NCI-H128 (cell line): ENCODE measurements around the gene UBL5.
"Not testable (repeated sequence)": the region's sequence is repeated elsewhere in the genome, so short reads cannot be mapped to it uniquely, and the experiment has no call there.

Source experiments
- DNase-seq: peaks from one replicate; lab custom pipeline; 2025; ENCODE audit not compliant: unreplicated experiment; lab: John Stamatoyannopoulos, UW

UBL5 gene

DNA sequence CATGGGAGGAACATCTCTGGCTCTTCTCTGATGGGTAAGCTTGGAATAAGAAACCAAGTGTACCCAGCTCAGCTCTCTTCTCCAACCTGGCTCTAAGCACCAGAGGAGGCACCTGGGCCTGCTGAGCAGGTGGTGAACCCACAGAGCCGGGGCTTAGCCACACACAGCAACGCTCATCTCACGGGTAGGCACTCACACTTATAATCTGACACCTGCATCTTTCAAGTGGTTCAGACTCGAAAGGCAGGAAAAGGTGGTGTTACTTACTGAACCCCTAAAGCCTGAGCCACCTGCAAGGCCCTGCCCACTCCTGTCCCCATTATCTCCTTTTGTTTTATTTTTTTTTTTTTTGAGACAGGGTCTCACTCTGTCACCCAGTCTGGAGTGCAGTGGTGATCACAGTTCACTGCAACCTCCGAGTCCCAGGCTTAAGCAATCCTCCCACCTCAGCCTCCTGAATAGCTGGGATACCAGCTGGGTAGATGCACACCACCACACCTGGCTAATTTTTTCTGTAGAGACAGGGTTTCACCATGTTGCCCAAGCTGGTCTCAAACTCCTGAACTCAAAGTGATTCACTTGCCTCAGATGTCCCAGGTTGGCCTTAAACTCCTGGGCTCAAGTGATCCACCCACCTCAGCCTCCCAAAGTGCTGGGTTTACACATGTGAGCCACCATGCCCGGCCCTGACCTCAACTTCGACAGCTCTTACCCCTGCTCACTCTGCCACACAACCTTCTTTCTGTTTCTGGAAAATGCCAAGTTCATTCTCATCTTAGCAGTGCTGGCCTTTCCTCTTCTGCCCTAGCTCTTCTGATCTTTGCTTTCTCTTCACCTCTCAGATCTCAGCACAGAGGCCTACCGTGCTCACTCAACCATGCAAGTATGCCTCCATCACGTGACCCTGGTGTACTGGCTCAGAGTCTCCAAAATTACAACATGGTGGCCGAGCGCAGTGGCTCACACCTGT is 18.6 kb upstream of the UBL5 start:
- DNase-seq = no peak

DNA sequence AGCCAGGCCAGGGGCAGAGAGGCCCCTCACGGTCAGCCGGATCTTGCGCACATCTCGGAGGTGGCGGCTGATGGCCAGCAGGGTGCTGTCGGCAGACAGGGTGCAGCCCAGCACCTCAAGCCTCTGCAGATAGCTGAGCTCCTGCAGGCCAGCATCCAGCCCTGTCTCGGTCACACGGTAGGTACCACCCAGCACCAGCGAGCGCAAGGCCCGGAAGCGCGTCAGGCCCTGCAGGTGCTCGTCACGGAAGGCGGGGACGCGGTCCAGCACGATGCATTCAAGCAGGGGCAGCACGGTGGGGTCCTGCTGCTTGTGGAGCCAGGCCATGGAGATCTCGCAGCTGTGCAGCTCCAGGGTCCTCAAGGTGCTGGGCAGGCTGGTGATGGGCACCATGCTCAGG is 16.6 kb upstream of the UBL5 start:
- no peak for DNase-seq

GRCh38 chr19:9818175-9818733 is 9.5 kb upstream of the UBL5 start:
- DNase-seq = no peak

DNA sequence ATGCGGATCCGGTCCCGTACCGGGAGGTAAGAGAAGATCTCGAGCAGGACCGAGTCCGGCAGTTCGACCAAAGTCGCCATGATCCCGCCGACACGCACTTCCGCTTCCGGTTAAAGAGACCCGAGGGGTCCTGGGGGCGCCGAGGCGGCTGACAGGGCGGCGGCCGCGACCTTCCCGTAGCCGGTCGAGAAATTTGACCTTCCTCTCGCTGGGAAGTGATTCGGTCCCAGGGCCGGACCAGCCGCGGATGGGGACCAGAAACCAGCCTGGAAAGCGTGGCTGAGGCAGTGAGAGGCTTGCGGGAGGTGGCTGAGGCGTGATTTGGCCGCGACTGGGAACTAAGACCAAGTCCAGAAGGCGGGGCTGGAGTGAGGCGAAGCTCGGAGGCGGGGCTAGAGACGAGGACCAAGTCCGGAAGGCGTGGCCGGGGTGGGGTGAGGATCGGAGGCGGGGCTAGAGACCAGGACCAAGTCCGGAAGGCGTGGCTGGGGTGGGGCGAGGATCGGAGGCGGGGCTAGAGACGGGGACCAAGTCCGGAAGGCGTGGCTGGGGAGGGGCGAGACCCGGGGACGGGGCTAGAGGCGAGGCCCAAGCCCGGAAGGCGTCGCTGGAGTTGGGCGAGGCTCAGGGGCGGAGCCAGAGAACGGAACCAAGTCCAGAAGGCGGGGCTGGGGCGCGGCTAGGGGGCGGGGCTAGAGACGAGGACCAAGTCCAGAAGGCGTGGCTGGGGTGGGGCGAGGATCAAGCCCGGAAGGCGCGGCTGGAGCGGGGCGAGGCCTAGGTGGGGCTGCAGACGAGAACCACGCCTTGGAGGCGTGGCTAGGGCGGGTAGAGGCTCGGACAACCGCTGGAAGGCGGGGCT is 8.8 kb upstream of the UBL5 start, which contains the start of gene FBXL12:
Gene FBXL12, minus strand, starts transcription at position 346 of the 862 bp plus-strand sequence. Its CDS starts 266 bp downstream, at position 80.
- peak; percentile 100 for DNase-seq

DNA sequence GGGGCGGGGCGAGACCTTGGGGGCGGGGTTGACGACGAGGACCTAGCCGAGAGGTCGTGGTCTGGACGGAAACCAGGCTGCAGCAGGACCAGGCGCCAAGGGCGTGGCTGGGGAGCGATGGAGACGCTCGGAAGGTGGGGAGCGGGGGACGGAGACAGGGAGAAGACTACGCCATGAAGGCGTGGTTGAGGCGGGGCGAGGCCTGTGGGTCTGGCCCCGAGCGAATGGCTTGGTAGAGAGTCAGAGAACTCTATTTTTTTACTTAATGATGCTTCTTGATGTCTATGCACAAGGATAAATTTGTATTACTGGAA is 8.2 kb upstream of the UBL5 start:
- DNase-seq = no peak

DNA sequence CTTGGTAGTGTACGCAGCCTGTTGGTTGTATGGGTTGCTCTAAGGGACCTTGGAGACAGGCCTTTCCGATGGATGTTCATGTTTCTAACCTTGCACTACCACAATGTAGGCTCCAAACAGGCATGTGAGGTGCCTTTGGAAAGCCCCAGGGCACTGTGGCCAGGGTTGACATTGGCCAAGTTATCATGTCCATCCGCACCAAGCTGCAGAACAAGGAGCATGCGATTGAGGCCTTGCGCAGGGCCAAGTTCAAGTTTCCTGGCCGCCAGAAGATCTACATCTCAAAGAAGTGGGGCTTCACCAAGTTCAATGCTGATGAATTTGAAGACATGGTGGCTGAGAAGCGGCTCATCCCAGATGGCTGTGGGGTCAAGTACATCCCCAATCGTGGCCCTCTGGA is 7.7 kb upstream of the UBL5 start:
- DNase-seq = not testable (repeated sequence)

- DNase-seq = no peak
Observed at GRCh38 chr19:9823816-9824215, 3.9 kb upstream of the UBL5 start.

DNA sequence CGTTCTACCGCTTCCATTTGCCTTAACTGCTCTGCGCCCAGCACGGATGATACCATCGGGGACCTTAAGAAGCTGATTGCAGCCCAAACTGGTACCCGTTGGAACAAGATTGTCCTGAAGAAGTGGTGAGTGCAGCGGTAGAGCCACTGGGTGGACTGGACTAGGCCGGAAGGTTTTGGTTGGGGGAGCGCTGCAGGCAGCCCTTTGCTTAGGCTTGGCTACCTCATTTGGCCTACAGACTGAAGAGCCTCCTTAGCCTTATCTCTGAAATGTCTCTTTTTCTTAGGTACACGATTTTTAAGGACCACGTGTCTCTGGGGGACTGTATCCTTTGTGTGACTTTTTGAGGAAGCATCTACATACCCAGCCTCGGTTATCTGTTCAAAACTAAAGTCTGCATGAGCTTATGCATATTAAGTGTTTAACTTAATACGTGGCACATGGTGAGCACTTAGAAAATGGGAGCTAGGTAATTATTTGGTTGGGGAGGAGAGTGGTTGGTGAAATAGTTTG is 889 bp downstream of the UBL5 start:
- DNase-seq = no peak

GRCh38 chr19:9834307-9834725 is 6.6 kb downstream of the UBL5 start:
- DNase-seq = no peak

GRCh38 chr19:9834726-9835506 is 7.2 kb downstream of the UBL5 start, which contains the start of gene PIN1:
Gene PIN1 (plus strand): TSS chr19:9835318. CDS start chr19:9835345, 27 bp downstream.
- peak; percentile 97 for DNase-seq

DNA sequence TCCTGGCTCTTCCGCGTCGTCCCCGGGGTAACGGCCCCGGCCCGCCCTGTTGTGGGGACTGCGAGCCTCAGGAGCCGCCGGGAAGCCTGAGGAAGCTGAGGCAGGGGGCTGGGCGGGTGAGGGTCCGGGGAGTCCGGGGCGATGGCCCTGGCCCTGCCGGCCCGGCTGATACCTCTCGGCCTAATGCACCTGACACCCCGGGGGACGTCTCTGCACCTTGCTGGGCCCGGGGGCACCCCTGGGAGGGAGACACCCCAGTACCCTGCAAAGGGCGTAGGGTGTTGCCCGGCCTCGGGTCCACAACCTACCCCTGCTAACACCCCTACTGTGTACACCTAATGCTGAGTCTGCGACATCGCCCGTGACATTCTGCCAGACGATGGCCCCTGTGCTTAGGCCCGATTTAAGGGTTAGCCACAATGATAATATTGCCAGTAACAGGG is 7.8 kb downstream of the UBL5 start:
- DNase-seq = no peak

DNA sequence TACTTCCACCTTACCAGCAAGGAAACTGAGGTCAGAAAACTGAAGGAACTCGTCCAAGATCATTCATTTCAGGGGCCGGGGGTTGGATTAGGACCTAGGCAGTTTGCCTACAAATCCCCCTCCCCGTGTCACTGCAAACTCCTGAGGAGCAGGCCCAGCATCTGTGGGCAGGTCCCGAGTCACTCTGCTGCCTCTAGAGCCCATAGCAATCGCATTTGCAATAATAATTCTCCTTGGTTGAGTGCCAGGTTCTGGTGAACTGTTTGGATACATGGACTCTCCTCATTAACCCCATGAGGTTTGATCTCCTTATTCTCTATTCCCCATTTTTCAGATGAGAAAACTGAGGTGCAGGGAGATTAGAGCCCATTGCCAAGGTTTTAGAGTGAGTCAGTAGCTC is 8.3 kb downstream of the UBL5 start:
- DNase-seq = no peak

- DNase-seq = no peak
Observed at GRCh38 chr19:9838324-9838723, 10.6 kb downstream of the UBL5 start.

GRCh38 chr19:9839415-9839814 is 11.7 kb downstream of the UBL5 start:
- no peak for DNase-seq

GRCh38 chr19:9842834-9843625 is 15.3 kb downstream of the UBL5 start:
- DNase-seq = no peak

- DNase-seq = not testable (repeated sequence)
Observed at GRCh38 chr19:9843626-9844273, 16.0 kb downstream of the UBL5 start.

GRCh38 chr19:9847087-9847671 is 19.5 kb downstream of the UBL5 start:
- DNase-seq = no peak

GRCh38 chr19:9848060-9848459 is 20.3 kb downstream of the UBL5 start:
- no peak for DNase-seq

- DNase-seq = no peak
Observed at GRCh38 chr19:9848762-9849161, 21.0 kb downstream of the UBL5 start.
